Measurements from ENCODE around the gene SKOR1. TPM values are rescaled to one million over a fixed set of nuclear protein-coding genes. Genes with fewer than 3 reads are reported as not detected.

Gene SKOR1, protein sequence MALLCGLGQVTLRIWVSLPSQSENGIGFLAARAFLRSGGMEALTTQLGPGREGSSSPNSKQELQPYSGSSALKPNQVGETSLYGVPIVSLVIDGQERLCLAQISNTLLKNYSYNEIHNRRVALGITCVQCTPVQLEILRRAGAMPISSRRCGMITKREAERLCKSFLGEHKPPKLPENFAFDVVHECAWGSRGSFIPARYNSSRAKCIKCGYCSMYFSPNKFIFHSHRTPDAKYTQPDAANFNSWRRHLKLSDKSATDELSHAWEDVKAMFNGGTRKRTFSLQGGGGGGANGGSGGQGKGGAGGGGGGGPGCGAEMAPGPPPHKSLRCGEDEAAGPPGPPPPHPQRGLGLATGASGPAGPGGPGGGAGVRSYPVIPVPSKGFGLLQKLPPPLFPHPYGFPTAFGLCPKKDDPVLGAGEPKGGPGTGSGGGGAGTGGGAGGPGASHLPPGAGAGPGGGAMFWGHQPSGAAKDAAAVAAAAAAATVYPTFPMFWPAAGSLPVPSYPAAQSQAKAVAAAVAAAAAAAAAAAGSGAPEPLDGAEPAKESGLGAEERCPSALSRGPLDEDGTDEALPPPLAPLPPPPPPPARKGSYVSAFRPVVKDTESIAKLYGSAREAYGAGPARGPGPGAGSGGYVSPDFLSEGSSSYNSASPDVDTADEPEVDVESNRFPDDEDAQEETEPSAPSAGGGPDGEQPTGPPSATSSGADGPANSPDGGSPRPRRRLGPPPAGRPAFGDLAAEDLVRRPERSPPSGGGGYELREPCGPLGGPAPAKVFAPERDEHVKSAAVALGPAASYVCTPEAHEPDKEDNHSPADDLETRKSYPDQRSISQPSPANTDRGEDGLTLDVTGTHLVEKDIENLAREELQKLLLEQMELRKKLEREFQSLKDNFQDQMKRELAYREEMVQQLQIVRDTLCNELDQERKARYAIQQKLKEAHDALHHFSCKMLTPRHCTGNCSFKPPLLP
- polyA plus RNA-seq (ENCODE audit: insufficient read length) = 0.67 TPM

DNA sequence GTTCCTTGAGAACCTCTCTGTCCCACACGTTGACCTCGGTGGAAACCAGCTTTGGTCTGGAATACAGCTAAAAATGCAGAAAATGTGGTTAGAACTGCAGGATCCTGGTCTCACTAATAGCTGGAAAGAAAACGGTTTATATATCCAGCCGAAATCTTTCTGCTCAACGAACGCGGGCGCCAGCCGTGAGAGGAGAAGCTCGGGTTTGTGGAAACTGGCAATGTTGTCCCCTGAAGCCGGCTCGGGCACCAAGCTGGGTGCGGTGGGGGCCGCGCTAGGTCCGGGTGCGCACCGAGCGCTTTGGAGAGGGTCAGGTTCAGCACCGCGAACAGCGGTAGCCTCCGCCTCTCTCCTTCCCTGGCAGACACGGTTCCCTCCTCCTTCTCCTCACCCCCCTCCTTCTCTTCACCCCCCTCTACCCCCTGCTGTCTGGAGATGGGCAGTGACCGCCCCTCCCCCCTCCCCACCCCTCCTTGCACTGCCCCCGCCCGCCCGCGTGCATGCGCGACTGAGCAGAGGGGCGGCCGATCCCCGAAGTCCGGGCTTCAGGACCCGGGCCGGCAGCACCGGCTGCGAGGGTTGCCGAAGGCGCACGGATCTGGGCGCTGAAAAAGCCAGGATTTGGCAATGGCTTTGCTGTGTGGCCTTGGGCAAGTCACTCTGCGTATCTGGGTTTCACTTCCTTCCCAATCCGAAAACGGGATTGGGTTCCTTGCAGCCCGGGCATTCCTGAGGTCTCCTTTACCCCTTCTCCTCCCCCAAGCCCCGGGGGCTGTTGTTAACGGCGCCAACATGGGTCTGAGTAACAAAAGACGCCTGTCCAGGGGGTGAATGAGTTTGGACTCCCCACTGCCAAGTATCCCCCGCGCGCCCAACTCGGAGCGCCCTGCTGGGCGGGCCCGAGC lies at the start of gene SKOR1:
TSS of gene SKOR1 (plus strand) at position 534 of the 905 bp plus-strand sequence. CDS start at position 628, 94 bp downstream.
- DNase-seq = no peak

DNA sequence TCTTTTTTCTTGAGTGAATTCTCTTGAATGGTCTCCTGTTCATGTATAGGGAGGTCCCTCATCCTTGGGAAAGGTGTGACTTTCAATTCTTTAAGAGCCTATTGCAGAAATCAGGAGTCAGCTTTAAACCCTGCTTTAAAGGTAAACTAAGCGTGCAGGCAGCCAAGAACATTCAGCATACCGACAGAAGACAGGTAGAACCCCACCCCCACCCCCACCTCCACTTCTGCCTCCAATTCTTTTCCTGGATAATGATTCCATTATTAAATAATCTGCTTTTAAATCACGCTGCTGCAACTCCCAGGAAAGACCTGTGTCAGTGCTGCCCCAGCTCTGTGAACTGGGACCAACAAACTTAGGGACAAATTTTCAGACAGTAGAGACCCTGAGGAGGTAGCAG lies 49.3 kb upstream of the SKOR1 start:
- no peak for DNase-seq

DNA sequence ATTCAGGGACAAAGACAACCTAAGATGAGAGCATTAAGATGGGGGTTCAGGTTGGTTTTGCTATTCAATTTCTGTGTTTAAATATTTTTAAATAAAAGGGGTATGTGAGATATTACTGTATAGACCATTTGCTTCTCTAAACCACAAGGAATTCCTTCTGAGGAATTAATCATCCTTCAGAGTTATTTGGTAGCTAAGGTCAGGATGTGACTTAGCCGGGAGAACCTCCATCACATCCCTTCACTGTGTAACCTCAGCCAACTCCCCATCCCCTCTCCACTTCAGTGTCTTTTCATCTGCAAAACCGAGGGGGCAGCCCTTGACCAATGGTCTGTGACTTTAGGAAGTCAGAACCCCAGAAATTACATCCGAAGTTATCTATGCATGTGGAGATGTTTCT lies 48.7 kb upstream of the SKOR1 start:
- DNase-seq = no peak

DNA sequence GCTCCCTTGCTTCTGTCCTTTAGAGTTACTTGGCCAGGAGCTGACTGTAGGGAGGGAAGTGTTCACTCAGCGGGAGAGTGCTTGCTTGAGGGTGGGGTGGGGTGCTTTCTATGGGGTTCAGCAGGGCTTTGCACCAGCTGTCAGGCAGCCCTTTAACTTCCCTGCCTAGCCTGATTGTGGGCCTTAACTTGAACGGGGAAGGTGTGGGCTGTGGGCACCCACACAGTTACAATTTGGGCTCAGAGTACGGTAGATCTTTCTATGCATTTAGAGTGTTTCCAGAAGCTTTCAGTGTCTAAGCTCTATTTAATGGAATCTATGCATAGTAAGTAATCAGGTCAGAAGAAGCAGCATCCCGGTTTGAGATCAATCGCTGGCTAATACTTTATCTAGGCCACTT lies 48.2 kb upstream of the SKOR1 start:
- DNase-seq = no peak

DNA sequence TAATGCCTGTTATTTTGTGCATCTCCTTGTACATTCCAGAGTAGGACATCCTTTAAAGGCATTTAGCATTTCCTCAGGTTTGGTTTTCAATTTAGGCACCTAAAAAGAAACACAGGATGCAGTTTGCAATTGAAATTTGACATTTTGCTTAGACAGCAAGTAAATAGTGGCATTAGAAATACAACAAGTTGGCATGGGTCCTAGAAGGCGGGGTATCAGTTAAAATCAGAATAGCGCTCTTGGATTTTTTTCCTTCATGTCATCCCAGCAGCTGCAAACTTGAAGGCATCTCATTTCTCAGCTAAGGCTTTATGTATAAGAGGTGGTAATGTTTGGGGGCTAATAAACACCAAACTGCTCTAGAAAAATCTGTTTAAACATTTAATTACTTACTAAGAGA lies 47.5 kb upstream of the SKOR1 start:
- DNase-seq = no peak

DNA sequence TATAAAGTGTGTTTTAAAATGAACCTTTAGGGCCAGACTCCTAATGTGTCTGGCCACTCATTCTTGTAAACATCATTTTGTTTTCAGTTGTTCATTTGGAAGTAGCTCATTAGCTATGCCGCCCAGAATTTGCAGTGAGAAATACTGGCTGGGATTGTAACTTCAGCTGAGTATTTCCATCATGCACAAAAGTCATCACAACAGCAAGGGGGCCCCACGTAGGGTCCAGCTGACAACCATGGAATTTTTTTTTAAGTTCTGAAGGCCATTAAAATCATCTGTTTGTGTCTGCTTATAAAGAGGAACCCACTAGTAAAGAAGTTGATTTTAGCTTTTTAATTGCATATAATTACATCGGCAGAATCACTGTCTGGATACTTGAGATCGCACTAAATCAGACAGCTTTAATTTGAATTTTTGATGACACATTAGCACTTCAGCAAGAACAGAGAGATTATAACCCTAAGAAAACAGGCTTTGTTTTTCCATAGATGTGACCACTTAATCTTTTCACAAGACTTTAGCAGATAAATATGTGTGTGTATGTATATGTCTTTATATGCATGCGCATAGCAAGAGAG lies 46.3 kb upstream of the SKOR1 start:
- no peak for DNase-seq

DNA sequence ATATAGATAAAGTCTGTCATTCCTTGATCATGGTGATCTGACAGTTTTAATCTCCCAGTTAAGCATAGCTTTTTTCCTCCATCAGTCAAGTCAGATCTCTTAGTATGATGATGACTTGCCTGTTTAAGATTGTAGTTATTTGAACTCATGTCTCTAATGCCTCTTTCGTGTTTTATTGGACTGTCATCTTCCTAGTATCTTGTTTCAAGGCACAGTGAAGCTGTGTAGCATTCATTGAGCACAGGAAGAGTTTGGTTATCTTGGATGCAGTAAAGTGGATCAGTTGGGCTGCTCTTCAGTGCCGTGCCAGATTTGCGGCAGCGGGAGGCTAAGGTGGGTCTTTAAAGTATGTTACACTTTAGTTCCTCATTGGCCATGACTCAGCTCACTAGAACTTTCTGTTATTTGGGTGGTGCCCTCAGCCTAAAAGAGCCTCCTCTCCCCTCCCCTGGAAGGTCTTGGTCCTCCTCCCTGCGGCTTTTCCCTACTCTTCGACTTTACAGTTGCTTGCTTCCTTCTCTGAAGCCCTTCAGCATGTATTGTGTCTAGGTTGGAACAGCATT lies 45.7 kb upstream of the SKOR1 start:
- DNase-seq = no peak

DNA sequence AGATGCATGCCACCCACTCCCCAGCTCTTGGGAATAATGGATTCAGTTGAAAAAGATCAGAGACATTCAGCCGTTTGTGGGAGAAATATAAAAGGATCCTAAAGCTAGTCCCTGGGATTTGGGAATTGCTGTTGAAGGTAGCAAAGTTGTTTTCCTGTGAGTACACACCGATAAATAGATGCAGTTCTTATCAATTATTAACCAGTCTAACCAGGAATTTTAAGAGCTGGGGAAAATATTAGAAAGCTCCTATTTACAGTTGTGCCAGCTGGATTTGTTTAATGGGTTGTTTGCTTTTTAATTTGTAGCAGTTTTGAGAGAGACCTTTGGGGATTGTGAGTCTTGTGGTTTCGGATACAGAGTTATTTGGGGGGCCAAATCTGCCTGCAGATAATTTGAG lies 44.2 kb upstream of the SKOR1 start:
- no peak for DNase-seq

DNA sequence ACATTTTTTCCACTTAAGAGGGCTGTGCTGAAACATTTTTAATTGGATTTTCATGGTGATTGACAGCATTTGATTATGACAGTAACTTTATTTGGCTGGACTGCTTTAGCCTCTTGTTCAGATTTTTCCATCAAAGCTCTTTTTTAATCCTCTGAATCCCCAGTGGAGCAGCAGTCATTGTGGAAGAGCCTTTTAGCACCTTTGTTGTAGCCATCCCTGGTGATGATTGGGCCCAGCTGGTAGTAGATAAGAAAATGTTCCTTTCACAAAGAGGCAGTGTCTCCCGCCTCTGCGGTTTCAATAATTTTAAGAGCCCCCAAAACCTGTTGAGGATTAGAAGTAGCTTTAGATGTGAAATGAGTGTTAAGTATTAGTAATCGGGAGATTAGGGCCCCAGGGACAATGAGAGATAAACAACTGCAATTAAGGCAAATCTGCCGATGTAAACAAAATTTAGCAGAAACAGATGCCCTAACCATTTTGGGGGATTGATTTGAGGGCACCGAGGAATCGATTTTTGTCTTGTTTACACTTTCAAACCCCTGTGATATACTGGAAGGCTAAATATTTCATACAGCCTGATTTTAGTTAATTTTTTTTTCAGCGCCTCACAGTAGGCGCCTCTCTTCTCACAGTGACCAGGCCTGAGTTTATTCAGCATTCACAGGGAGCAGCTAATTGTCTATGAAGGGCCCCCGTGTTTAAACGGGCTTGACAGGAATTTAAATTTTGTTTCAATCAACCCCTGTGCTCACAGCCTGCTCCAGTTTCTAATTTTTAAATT lies 43.2 kb upstream of the SKOR1 start:
- no peak for DNase-seq

DNA sequence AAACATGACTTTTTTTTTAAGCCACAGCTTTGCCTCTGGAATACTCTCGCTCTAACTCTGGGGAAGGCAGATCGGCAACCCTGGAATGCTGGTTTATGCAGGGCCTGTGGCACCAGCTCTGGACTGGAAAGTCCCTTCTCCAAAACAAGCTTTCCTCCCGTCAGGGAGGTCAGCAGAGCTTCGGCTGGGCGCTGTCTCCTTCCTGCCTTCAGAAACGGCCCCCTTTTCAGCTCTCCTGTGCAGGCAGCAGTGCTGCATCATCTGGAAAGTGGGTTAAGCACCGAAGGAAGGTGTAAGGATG lies 42.7 kb upstream of the SKOR1 start:
- no peak for DNase-seq

DNA sequence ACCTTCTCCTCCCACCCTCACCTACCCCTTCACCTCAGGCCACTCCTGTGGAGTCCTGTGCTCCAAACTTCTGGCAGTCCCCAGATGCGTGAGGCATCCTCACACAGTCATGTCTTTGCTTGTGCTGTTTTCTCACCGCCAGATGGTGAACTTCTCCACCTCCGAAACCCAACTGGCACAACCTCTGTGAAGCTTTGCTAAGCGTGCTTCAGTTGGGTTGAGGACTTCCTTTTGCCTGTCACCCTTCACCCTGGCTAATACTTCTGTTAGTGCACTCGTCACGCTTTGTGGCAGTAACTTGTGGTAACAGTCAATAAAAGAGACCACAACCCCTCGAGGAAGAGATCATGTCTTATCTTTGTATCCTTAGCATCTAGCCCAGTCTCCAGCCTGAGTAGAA lies 42.0 kb upstream of the SKOR1 start:
- DNase-seq = no peak

DNA sequence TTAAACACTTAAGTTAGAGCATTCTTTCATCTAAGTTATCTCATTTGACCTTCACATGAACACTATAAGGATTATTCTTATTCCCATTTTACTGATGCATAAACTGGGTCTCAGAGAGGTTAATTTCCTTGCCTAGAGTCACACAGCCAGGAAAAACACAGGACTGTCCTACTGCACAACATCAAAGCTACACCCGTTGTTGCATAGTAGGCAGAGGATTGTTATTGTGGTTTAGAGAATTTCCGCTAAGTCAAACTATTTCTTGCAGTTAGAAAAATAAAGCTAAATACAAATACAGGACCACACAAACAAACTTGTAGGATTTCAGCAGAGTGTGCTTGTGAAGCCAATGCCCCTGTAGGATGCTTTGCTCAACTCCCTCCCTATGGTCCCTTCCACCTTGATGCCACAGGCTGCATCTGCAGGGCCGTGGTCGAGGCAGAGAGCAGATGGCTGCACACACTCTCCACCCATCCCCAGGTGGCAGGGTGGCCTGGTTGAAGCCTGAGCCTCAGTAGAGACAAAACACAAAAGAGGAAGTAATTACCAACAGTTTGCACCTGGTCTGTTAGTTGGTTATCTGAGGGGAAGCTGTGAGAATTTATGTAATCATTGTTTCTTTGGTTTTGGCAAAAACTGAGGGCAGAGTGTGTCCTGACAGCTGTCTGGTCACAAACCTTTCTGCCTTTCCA lies 41.1 kb upstream of the SKOR1 start:
- DNase-seq = no peak

DNA sequence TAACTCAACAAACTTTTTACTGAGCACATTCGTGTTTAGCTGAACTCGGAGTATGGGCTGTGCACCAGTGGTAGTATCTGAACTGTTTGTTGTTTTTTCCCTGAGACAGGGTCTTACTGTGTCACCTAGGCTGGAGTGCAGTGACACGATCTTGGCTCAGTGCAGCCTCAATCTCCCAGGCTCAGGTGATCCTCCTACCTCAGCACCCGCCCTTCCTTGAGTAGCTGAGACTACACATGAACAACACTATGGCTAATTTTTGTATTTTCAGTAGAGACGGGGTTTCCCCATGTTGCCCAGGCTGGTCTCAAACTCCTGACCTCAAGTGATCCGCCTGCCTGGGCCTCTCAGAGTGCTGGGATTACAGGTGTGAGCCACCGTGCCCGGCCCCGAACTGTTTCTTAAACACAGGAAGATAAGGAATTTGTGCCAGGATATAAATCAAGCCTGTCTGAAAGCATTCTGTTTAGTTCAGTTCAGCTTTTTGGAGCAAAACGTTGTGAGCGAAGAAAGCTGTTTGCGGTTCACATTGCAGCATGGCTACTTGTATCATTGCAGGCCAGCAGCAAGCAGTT lies 40.4 kb upstream of the SKOR1 start:
- no peak for DNase-seq

DNA sequence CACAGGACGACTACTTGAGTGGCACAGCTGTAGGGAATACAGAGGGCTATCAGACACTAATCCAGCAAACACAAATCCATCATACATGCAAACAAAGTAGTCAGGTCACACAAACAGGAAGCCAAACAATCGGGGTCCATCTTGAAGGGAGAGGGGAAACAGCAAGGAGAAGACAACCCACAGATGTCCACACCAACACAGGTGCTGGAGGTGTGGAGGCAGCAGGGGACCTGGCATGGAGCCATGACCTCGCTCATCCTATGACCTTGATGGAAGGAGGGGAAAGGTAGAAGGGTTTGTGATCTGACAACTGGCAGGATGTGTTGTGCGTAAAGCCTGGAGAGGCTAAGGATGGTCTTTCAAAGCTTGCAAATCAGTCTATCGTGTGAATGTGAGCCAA lies 39.9 kb upstream of the SKOR1 start:
- DNase-seq = no peak

DNA sequence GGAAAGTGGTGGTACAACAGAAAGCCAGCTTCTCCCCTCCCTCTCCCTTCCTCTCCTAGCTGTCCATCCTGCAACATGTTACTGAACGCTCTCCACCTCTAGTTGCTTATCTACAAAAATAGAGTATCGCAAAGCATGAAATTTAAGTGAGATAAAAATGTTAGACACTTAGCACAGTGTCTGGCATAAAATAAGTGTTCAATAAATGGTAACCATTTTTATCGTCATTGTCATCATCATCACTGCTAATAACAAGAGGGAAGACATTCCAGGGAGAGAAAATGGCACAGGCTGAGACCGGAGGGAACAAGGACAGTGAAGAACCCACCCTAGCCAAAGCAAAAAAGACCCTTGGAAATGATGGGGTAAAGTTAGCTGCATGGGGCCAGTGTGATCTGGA lies 38.7 kb upstream of the SKOR1 start:
- no peak for DNase-seq

DNA sequence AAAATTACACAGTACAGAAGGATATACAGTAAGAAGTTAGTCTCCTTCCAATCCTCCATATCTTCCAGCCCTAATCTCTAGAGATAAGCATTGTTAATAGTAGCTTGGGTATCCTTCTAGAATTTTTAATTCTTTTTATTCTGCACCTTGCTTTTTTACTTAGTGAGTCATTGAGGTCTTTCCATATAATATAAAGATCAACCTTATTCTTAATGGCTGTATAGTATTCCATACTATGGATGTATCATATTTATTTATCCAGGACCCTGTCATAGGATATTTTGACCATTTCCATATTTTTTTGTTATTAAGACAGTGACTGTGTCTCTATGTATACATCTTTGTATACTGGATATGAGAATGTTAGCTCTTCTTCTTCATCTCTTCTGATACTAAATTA lies 36.3 kb upstream of the SKOR1 start:
- DNase-seq = no peak

DNA sequence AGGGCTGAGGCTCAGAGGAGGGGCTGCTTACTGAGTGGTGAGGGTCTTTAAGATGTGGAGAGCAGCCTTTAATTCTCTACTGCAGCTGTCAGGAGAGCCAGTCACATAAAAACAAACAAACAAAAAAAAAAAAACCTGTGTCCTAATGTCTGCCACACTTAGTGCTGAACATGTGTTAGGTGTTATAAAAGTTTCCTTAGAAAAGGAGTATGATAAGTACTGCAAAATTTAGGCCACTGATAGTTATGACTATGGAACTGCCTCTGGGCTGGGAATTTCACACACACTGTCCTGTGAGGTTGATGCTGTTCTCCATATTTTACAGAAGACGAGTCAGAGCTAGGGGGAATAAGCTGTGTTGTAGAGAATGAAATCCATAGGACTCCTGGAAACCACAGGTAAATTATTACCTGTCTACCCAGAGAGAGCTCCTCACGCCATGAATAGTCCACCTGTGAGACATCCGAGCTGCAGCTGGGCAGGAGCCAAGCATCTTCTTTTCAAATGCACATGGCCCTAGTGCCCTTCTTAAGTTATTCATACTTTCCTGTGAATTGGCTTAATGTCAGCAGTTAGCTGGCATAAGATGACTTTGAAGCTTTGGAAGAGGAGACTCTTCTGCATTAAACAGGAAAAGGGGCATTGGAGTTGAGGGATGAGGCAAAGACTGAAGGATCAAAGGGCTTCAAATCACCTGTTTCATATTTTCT lies 34.5 kb upstream of the SKOR1 start:
- DNase-seq = no peak

DNA sequence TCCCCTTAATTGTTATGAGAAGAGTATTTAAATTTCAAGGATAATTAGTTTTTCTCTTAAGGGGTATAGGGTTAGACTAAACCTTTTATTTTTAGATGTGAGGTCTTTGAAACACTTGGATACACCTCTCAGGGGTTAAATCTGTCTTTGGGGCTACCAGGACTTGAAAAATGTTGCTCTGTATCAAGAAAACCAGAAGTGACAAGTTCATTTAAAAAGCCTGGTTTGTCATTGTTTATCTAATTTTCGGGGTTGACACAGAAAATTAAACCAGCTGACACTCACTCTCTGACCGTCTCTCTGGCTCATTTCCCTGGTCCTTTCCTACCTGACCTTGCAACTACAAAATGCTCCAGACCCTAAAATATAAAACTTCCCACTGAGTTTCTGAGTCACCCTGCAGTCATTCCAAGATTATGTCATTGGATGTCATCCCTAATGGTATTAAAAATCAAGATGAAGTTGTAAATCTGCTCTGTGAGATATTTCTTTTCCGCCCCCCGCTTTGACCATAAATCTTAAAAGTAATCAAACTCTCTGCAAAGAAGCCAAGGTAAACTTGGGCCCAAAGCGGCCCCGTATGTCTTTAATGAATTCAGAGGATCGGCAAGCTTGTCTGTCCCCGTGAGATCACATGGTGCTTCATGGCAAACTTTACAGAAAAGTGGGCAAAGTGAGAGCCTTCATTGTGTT lies 32.9 kb upstream of the SKOR1 start:
- no peak for DNase-seq
